NB4 (cell line): ENCODE data around the gene SCAF4.

Source experiments
- POLR2A ChIP-seq: IDR thresholded peaks from 2 replicates; pipeline ENCODE4 v1.6.1; 2011; ENCODE audit warnings: mild to moderate bottlenecking; ENCODE audit not compliant: insufficient read length; ENCODE audit errors: extremely low read depth
- TF ChIP-seq, protein P1 (sequence below): IDR thresholded peaks from one replicate; pipeline ENCODE4 v1.5.1; 2012; ENCODE audit warnings: low read depth, low read length
- TF ChIP-seq, protein P2 (sequence below): IDR thresholded peaks from 2 replicates; pipeline ENCODE4 v1.6.1; 2011; ENCODE audit warnings: low read depth, low read length

DNA sequence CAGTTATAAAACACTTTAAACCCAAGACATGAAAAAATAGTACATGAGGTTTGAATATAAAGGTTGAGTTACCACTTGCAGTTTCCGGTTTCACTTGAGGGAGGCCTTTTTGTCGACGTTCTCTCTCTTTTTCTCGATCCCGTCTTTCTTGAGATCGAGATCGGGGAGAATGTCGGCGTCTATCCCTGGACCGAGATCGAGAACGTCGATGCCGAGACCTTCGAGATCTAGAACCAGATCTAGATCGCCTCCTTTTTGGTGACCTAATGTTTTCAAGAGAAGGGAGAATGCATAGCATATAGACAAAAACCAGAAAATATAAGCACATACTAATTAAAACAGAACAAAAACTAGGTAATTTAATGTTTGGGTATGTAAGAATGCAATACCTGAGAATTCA, 38.7 kb downstream of the SCAF4 start:
- TF ChIP-seq, protein P1, sequence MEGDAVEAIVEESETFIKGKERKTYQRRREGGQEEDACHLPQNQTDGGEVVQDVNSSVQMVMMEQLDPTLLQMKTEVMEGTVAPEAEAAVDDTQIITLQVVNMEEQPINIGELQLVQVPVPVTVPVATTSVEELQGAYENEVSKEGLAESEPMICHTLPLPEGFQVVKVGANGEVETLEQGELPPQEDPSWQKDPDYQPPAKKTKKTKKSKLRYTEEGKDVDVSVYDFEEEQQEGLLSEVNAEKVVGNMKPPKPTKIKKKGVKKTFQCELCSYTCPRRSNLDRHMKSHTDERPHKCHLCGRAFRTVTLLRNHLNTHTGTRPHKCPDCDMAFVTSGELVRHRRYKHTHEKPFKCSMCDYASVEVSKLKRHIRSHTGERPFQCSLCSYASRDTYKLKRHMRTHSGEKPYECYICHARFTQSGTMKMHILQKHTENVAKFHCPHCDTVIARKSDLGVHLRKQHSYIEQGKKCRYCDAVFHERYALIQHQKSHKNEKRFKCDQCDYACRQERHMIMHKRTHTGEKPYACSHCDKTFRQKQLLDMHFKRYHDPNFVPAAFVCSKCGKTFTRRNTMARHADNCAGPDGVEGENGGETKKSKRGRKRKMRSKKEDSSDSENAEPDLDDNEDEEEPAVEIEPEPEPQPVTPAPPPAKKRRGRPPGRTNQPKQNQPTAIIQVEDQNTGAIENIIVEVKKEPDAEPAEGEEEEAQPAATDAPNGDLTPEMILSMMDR: no peak
- TF ChIP-seq, protein P2, sequence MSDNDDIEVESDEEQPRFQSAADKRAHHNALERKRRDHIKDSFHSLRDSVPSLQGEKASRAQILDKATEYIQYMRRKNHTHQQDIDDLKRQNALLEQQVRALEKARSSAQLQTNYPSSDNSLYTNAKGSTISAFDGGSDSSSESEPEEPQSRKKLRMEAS: no peak
- TF ChIP-seq POLR2A: no peak
